Medulla oblongata (tissue), 1 donor: ENCODE data around the gene GULP1.
"Not testable (repeated sequence)": the region's sequence is repeated elsewhere in the genome, so short reads cannot be mapped to it uniquely, and the experiment has no call there.

ENCODE experiments used
- DNase-seq: peaks from one replicate; pipeline ENCODE4 v3.0.0-alpha.2; 2015; ENCODE audit errors: extremely low spot score

GULP1 gene

GRCh38 chr2:188526701-188527100 lies 235.0 kb downstream of the GULP1 start:
- DNase-seq: no peak

DNA sequence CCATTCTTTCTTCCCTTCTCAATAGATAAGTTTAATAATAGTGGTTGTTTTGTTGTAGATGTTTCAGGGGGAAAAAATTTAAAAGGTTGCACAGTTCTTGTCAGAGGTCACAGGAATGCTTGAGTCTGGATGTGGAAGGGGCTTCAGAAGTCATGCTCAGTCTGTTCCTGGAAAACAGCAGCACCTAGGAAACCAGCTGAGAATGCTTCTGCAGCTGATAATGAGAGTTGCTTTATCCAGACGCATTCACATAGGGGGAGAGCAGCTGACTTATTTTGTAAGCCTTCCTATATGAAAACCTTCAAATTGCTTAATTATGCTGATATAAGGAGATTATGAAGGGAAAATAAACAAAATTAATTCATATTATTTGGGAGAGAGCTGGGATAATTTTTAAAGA lies 235.5 kb downstream of the GULP1 start:
- no peak for DNase-seq

- DNase-seq: no peak
Measured at GRCh38 chr2:188527581-188527993, 235.9 kb downstream of the GULP1 start.

DNA sequence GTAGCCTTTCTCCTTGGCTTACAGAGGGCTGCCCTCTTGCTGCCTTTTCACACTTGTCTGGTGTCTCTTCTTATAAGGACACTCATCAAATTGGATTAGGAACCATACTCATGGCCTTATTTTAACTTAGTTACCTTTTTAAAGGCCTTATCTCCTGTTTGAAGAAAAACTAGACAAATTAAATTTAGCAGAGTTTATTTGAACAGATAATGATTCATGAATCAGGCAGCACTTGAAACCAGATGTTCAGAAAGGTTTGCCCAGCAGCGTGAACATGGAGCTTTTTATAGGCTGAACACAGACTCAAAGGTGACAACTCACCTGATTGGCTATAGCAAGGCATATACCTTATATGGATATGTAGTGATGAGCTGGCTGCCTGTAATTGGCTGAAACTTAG lies 238.0 kb downstream of the GULP1 start:
- no peak for DNase-seq

GRCh38 chr2:188534875-188535274 lies 243.2 kb downstream of the GULP1 start:
- DNase-seq: no peak

DNA sequence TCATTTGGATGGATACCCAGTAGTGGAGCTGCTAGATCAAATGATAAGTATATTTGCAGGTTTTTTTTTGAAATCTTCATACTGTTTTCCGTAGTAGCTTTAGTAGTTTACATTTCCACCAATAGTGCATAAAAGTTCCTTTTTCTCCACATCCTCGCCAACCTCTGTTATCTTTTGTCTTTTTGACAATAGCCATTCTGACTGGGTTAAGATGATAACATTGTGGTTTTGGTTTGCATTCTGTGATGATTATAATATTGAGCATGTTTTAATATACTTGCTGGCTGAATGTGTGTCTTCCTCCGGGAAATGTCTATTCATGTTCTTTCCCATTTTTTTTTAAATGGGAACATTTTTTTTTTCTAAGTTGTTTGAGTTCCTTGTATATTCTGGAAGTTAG lies 260.0 kb downstream of the GULP1 start:
- DNase-seq: no peak

GRCh38 chr2:188557081-188557480 lies 265.4 kb downstream of the GULP1 start:
- DNase-seq: no peak

DNA sequence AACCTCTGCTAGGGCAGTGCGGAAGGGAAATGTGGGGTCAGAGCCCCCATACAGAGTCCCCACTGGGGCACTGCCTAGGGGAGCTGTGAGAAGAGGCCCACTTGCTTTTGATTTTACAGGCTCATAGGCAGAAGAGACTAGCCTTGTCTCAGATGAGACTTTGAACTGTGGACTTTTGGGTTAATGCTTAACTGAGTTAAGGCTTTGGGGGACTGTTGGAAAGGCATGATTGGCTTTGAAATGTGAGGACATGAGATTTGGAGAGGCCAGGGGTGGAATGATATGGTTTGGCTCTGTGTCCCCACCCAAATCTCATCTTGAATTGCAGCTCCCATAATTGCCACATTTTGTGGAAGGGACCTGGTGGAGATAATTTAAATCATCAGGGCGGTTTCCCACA lies 267.8 kb downstream of the GULP1 start:
- DNase-seq: not testable (repeated sequence)

DNA sequence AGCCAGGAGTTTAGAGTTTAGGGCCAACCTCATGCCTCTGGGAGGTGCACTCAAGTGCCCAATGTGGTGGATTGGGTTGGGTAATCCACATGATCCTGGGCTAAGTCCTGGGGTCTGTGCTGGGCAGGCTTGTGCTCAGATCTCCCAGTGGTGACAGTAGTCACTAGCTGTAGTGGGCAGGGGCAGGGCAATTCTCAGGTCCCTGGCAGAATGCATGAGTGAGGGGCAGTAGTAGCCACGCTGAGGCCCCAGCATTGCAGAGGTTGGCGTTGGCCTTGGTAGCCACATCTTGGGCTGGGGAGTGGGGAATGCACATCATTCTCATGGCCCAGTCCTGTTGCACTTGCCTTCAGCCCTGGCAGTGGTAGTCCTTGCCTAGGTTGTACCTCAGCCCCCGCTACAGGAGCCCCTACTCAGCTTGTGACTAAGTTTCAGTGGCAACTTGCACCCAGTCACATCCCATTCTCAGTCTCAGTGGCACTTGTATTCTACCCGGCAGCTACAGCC lies 269.9 kb downstream of the GULP1 start:
- DNase-seq: no peak

DNA sequence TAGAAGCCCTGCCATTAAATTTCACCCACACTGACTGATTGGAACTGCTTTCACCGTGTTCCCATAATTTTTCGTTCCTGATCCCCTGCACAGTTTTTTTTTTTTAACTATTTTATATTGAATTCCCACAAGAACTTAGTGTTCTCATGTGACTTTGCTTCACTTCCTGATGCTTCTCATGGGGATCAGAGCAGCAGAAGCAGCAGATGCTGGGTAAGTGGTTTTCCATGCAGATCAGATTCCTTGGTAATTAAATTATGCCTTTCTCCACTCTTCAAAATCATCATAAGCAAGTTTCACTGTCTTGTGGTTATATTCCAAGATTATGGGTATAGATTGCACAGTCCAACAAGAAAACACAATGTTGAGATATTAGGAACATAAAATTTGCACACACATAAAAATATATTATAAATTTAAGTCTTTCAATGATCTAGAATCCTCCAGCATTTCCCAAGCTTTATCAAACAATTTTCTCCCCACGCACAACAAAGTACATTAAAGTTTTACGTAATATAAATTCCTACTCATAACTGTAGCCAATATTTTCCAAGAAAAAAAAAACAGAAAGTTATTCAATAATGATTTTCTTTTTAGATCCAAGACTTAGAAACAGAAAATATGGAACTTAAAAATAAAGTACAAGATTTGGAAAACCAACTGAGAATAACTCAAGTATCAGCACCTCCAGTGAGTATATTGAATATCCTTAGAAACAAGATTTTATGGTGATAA lies 277.9 kb downstream of the GULP1 start:
- no peak for DNase-seq

- no peak for DNase-seq
Measured at GRCh38 chr2:188570370-188570769, 278.7 kb downstream of the GULP1 start.

- no peak for DNase-seq
Measured at GRCh38 chr2:188571543-188572303, 280.0 kb downstream of the GULP1 start.

DNA sequence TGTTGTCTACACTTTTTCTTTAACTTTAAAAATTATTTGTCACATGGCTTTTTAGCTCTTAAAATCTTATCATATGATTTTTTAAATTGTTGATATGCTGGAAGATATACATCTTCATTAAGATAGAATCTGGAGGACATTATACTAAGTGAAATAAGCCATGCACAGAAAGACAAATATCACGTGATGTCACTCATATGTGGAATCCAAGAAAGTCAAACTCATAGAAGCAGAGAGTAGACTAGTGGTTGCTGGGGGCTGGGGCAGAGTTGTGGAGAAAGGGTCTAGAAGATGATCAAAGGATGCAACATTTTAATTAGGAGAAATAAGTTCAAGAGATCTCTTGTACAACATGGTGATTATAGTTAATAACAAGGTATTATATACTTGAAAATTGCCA lies 280.9 kb downstream of the GULP1 start:
- DNase-seq: no peak

DNA sequence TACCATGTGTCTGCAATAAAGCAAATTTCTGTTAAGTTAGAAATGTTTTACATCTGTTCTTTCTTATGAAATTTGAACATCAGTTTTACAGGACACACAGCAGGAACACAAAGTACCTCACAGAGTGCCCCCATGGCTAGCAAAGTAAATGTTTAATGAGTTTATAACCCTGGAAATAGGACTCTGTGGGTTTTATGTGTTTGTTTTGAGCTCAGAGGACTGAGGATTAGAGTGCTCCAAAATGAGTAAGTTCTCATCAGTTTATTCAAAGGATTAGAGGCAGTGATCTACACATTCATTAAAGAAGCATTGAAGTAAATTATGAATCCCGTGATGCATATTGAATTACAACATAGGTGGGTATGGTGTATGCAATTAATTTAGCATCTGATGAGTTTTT lies 281.8 kb downstream of the GULP1 start:
- DNase-seq: no peak

DNA sequence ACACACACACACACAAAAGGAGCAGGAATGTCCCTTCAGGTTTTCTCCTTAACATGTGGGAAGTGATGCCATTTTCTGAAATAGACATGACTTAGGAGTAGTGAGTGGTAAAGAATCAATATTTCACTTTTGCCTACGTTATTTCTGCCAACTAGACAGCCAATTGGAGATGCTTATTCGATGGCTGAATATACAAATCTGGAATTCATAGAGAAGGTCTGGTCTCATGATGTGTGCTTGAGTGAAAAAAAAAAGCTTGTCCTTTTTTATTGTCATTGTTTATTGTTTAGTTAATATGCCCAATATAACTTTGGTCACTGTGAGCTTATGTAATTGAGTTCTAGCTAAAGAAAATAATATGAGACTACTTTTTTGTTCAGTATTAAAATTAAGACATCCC lies 284.3 kb downstream of the GULP1 start:
- no peak for DNase-seq

- DNase-seq: no peak
Measured at GRCh38 chr2:188576651-188577050, 285.0 kb downstream of the GULP1 start.

GRCh38 chr2:188577231-188577630 lies 285.6 kb downstream of the GULP1 start:
- no peak for DNase-seq

DNA sequence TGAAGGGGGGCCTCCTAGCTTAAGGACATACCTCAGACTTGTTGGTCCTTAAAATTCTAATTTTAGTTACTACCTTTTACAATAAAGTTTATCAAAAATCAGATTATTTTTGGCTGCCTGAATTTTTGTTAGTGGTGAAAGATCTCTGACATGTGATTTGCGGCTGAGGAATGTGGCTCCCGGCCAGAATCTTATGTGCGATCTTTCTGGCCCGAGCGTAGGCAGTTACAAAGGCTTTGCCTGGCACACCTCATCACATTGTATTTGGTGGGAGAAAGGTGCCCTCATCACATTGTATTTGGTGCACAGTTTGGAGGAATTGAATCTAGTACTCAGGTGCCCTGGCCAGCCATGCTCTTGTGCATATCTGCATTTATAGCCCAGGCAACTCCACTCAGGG lies 289.1 kb downstream of the GULP1 start:
- no peak for DNase-seq

DNA sequence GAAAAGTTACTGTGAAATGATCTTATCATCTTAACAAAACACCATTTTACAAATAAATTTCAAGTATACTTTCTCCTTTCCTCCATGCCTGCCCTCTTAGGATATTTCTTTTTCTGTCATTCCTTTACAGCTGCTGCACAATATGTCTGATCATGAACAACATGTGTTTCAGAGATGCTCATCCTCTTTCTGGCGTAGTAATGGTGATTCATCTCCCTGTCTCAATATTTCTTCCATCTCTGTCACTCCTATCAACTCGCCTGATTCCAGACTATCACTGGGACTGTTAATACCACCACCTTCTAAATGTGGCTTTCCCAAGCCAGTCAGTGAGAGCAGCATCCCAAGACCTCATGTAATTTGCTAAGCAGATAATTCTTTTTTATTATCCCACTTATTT lies 290.5 kb downstream of the GULP1 start:
- no peak for DNase-seq

DNA sequence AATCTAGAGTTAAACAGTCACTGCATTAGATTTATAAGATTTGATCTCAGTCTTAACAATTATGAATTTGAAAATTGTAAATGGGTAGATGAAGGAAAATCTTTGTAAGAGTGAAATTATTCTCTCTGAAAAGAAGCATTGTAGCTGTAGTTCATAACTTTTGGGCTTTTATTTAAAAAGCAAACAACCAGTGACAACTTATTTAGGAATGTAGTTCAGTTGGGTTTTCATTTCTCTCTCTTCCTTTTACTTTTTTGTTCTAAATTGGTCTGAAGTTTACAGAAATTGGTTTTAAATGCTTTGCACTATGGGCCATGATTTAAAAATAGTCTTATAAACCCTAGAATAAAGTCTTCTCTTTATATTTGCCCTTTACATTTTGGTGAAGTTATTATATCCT lies 296.6 kb downstream of the GULP1 start:
- DNase-seq: no peak

- DNase-seq: no peak
Measured at GRCh38 chr2:188596054-188596453, 304.4 kb downstream of the GULP1 start.

DNA sequence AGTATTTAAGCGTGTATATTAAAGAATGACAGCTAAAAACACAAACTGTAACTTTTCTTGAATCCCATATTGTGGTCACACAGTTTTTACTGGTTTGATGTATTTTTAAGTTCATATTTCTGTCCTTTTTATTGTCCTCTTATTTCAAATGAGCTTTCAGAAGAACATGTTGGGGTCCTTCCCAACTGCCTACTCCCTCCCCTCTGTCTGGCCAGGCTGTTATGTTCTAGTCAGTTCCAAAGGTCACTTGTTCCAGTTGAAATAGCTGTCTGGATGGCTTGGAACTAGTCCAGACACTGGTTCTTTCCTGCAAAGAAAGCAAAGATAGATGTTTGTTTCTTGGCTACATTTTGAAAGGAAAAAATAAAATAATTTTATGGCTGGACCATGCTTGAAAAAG lies 306.9 kb downstream of the GULP1 start:
- peak; percentile 42 for DNase-seq

- DNase-seq: no peak
Measured at GRCh38 chr2:188599140-188599539, 307.5 kb downstream of the GULP1 start.
